Testis (tissue), 2 donors: ENCODE results near the gene KIFBP.

ENCODE experiments used
- POLR2A ChIP-seq: fragments of 450-650 bp; IDR thresholded peaks from one replicate; pipeline ENCODE4 v1.6.1; 2017; ENCODE audit warnings: antibody characterized with exemption, mild to moderate bottlenecking, moderate library complexity
- TF ChIP-seq, protein P1 (sequence below), 3 experiments: fragments of 450-650 bp in 2 of 3; fragments of 200-600 bp in 1 of 3; sonication (generic) in 1 of 3; IDR thresholded peaks; one replicate each; pipeline ENCODE4 v1.5.1; 2016 to 2019; ENCODE audit warnings: antibody characterized with exemption in 3 of 3, mild to moderate bottlenecking in 2 of 3, moderate library complexity in 1 of 3

DNA sequence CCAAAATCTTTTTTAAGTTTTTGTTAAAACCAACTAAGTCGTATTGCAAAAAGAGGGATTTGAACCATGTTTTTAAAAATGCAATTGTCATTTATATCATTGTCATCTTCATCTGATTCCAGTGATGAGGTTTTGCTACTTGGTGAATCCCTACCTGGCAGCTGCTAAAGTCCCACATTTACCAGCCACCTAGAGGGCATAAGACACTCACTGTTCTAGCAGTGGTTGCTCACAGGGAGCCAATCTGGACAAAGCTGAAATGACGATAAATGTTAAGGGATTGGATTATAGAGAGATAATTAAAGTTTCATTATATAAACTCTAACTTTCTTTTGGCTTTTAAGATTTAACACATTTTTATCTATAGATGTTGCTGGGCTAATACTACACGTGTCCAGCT is 18.7 kb downstream of the KIFBP start:
- TF ChIP-seq POLR2A = no peak
- TF ChIP-seq, protein P1, sequence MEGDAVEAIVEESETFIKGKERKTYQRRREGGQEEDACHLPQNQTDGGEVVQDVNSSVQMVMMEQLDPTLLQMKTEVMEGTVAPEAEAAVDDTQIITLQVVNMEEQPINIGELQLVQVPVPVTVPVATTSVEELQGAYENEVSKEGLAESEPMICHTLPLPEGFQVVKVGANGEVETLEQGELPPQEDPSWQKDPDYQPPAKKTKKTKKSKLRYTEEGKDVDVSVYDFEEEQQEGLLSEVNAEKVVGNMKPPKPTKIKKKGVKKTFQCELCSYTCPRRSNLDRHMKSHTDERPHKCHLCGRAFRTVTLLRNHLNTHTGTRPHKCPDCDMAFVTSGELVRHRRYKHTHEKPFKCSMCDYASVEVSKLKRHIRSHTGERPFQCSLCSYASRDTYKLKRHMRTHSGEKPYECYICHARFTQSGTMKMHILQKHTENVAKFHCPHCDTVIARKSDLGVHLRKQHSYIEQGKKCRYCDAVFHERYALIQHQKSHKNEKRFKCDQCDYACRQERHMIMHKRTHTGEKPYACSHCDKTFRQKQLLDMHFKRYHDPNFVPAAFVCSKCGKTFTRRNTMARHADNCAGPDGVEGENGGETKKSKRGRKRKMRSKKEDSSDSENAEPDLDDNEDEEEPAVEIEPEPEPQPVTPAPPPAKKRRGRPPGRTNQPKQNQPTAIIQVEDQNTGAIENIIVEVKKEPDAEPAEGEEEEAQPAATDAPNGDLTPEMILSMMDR (IDR thresholded peaks at IDR 0.05) = no peak
